OCI-LY3 (cell line): ENCODE data around the gene PLCH2.

Experiments
- H2AFZ ChIP-seq: fragments of 200-600, 300-600 bp; shearing (Covaris generic); 2 replicates; pipeline ENCODE4 v1.6.0; 2014; ENCODE audit warnings: antibody characterized with exemption, low read depth, low read length
- H3K27ac ChIP-seq: fragments of 200-600, 300-600 bp; sonication (generic); 2 replicates; pipeline ENCODE4 v1.5.1; 2014; ENCODE audit warnings: mild to moderate bottlenecking, low read length, moderate library complexity, mixed read lengths
- H3K27me3 ChIP-seq: fragments of 200-600, 300-600 bp; sonication (generic); 2 replicates; pipeline ENCODE4 v1.6.1; 2014; ENCODE audit warnings: low read depth, low read length, mixed read lengths
- H3K36me3 ChIP-seq: fragments of 200-600, 300-600 bp; sonication (generic); replicated peaks from 2 replicates; pipeline ENCODE3; 2014; ENCODE audit warnings: low read depth, low read length, mixed read lengths
- H3K4me1 ChIP-seq: fragments of 300-600, 200-600 bp; sonication (generic); 2 replicates; pipeline ENCODE4 v1.6.1; 2014; ENCODE audit warnings: low read length, mixed read lengths
- H3K4me2 ChIP-seq: fragments of 200-600, 300-600 bp; sonication (generic); 2 replicates; pipeline ENCODE4 v1.6.1; 2014; ENCODE audit warnings: low read length, mixed read lengths
- H3K4me3 ChIP-seq: fragments of 300-600, 200-600 bp; sonication (generic); 2 replicates; pipeline ENCODE4 v1.5.1; 2014; ENCODE audit warnings: antibody characterized with exemption, mild to moderate bottlenecking, low read length, moderate library complexity
- H3K79me2 ChIP-seq: fragments of 300-600, 200-600 bp; shearing (Covaris generic); 2 replicates; pipeline ENCODE4 v1.6.1; 2014; ENCODE audit warnings: mild to moderate bottlenecking, low read length, mixed read lengths
- H3K9ac ChIP-seq: fragments of 300-600, 200-600 bp; shearing (Covaris generic); 2 replicates; pipeline ENCODE4 v1.6.0; 2014; ENCODE audit warnings: mild to moderate bottlenecking, low read length, moderate library complexity
- H3K9me3 ChIP-seq: fragments of 200-600, 300-600 bp; shearing (Covaris generic); 2 replicates; pipeline ENCODE4 v1.6.1; 2014; ENCODE audit warnings: low read length, mixed read lengths; ENCODE audit not compliant: insufficient read depth
- H4K20me1 ChIP-seq: fragments of 200-600, 300-600 bp; sonication (generic); 2 replicates; pipeline ENCODE4 v1.6.1; 2016; ENCODE audit warnings: low read length, mixed read lengths; ENCODE audit not compliant: insufficient read depth
- CTCF ChIP-seq: fragments of 200-600, 300-600 bp; sonication (generic); IDR thresholded peaks from 2 replicates; pipeline ENCODE4 v1.5.1; 2014; ENCODE audit warnings: antibody characterized with exemption, low read length, low read depth
- EZH2phosphoT487 ChIP-seq: fragments of 200-600 bp; shearing (Covaris generic); IDR thresholded peaks from 2 replicates; pipeline ENCODE4 v1.6.1; 2018; ENCODE audit warnings: antibody characterized with exemption, mixed run types, low read depth

The PLCH2 gene

GRCh38 chr1:2474933-2475371 lies 1.1 kb upstream of the PLCH2 start:
- H4K20me1 ChIP-seq, result no peaks in the 10 kb centered on the region
- no peak overlapping the region for H3K4me2 ChIP-seq
- no peaks in the 10 kb centered on the region; the same call in 1 of the 2 replicates for H3K27me3 ChIP-seq
- H3K27ac ChIP-seq, result no peak overlapping the region
- no peak overlapping the region for H2AFZ ChIP-seq
- H3K9me3 ChIP-seq, result no peaks in the 10 kb centered on the region
- no peak for TF ChIP-seq CTCF
- no peak for TF ChIP-seq EZH2phosphoT487
- no peak overlapping the region for H3K4me3 ChIP-seq
- H3K9ac ChIP-seq, result no peak overlapping the region
- no peaks in the 10 kb centered on the region for H3K79me2 ChIP-seq
- no peaks in the 10 kb centered on the region for H3K36me3 ChIP-seq
- H3K4me1 ChIP-seq, result no peaks in the 10 kb centered on the region

DNA sequence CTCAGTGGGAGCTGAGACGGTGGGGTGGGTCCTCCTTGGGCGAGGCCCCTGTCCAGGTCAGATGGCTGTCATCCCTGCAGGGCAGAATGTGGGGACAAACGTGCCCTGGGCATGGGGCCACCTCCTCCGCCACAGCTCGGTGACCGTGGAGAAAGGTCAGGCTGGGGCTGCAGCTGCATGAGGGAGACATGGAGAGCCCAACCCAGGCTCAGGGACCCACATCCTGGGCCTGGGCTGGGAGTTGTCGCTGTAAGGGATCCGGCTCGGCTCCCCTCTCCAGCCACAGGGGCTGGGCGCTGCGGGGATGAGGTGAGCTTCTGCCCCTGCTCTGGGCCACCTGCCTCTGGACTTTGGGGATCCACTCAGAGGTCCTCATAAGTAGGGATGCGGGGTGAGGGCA lies 518 bp upstream of the PLCH2 start:
- Histone ChIP-seq H3K9me3 (no peaks in the 10 kb centered on the region), H4K20me1 (no peaks in the 10 kb centered on the region), H2AFZ (no peak overlapping the region), H3K4me2 (no peak overlapping the region), H3K36me3 (no peaks in the 10 kb centered on the region), H3K27ac (no peak overlapping the region), H3K4me1 (no peaks in the 10 kb centered on the region), H3K79me2 (no peaks in the 10 kb centered on the region), H3K27me3 (no peaks in the 10 kb centered on the region), H3K4me3 (no peak overlapping the region), H3K9ac (no peak overlapping the region)
- no peak for TF ChIP-seq EZH2phosphoT487
- no peak for TF ChIP-seq CTCF

DNA sequence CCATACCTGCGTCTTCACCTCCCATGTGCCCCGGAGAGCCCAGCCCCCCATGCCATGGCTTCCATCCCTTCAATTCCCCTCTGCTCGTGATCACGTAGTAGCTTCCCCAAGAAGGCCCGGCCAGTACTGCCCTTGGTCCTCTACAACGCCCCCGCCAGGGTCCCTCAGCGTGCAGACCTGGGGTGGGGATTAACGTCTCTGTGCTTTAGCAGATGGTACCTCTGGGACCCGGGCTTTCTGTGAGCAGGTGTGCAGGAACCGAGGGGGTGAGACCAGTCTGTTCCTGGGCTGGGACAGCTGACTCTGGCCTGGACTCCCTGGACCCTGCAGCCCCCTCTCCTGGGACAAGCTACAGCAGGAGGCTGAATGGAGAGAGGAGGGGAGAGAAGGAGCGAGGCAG lies 1.2 kb downstream of the PLCH2 start:
- H3K4me2 ChIP-seq, result no peak overlapping the region
- no peaks in the 10 kb centered on the region for H4K20me1 ChIP-seq
- H3K79me2 ChIP-seq, result no peaks in the 10 kb centered on the region
- H3K27me3 ChIP-seq, result no peaks in the 10 kb centered on the region
- no peak overlapping the region for H3K27ac ChIP-seq
- no peaks in the 10 kb centered on the region for H3K9me3 ChIP-seq
- no peak for TF ChIP-seq EZH2phosphoT487
- no peak for TF ChIP-seq CTCF
- H3K4me1 ChIP-seq, result no peaks in the 10 kb centered on the region
- no peak overlapping the region for H2AFZ ChIP-seq
- H3K4me3 ChIP-seq, result no peak overlapping the region
- no peaks in the 10 kb centered on the region for H3K36me3 ChIP-seq
- no peak overlapping the region for H3K9ac ChIP-seq

- Histone ChIP-seq H3K27ac (no peak overlapping the region), H3K36me3 (no peaks in the 10 kb centered on the region), H3K79me2 (no peaks in the 10 kb centered on the region), H2AFZ (no peak overlapping the region), H3K4me1 (no peaks in the 10 kb centered on the region), H3K9me3 (no peaks in the 10 kb centered on the region), H3K27me3 (no peaks in the 10 kb centered on the region), H3K9ac (no peak overlapping the region), H4K20me1 (no peaks in the 10 kb centered on the region), H3K4me3 (no peak overlapping the region), H3K4me2 (no peak overlapping the region)
- TF ChIP-seq EZH2phosphoT487 (no peak), CTCF (no peak)
Measured at GRCh38 chr1:2477791-2478499, 1.9 kb downstream of the PLCH2 start.
